Esophagus muscularis mucosa (tissue), 3 donors: Measurements from ENCODE around the gene LGALS16.

Experiments used
- POLR2A ChIP-seq: fragments of 450-650 bp; IDR thresholded peaks from one replicate; pipeline ENCODE4 v1.6.1; 2017; ENCODE audit warnings: antibody characterized with exemption, moderate library complexity, mild to moderate bottlenecking, low read depth
- TF ChIP-seq, protein P1 (sequence below), 3 experiments: fragments of 200-600 bp in 2 of 3; fragments of 450-650 bp in 1 of 3; sonication (generic) in 2 of 3; IDR thresholded peaks; one replicate each; pipeline ENCODE4 v1.5.1; 2017 to 2019; ENCODE audit warnings: antibody characterized with exemption in 3 of 3, mild to moderate bottlenecking in 2 of 3, moderate library complexity in 1 of 3

DNA sequence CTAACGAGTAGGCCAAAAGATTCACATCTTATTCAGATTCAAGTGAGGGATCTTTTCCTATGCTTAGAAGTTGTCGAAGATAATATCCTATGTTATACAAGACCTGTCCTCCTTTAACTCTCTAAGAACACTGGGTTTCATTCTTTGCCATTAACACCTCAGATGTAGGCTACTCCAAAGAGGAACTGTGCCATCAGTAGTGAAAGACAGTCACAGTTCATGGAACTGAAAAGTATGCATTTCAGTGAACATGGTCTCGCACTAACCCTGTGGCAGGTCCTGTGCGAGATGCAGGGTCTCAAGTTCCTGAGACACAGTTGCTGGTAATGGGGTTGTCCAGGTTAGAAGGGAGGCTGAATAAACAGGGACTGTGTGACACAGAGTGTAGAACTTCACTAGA, 4.1 kb downstream of the LGALS16 start:
- TF ChIP-seq, protein P1, sequence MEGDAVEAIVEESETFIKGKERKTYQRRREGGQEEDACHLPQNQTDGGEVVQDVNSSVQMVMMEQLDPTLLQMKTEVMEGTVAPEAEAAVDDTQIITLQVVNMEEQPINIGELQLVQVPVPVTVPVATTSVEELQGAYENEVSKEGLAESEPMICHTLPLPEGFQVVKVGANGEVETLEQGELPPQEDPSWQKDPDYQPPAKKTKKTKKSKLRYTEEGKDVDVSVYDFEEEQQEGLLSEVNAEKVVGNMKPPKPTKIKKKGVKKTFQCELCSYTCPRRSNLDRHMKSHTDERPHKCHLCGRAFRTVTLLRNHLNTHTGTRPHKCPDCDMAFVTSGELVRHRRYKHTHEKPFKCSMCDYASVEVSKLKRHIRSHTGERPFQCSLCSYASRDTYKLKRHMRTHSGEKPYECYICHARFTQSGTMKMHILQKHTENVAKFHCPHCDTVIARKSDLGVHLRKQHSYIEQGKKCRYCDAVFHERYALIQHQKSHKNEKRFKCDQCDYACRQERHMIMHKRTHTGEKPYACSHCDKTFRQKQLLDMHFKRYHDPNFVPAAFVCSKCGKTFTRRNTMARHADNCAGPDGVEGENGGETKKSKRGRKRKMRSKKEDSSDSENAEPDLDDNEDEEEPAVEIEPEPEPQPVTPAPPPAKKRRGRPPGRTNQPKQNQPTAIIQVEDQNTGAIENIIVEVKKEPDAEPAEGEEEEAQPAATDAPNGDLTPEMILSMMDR (IDR thresholded peaks at IDR 0.05): no peak
- no peak for TF ChIP-seq POLR2A
